IMR-90 (cell line): ENCODE results near the gene H6PD. TPM values are rescaled to one million over a fixed set of nuclear protein-coding genes. Genes with fewer than 3 reads are reported as not detected.

Experiments
- ATAC-seq: fragments of 200-7000 bp; cut with Tn5 transposase; 2 replicates; pipeline ENCODE4 v1.9.1; 2020; ENCODE audit warnings: low read depth, mild to moderate bottlenecking, moderate library complexity
- BruUV-seq: library from RNA; stranded (reverse); fragments of 400-500 nt; replicated peaks from 2 replicates; lab custom pipeline; 2021; lab: Mats Ljungman, UMichigan
- CTCF ChIA-PET: fragments of 300-600 bp; formaldehyde crosslinking; extraction: SDS; loops from one replicate; lab custom pipeline; 2021; ENCODE audit warnings: antibody characterized with exemption; lab: Yijun Ruan, JAX
- POLR2A ChIA-PET: fragments of 300-600 bp; sonication (Branson Sonifier 250); formaldehyde crosslinking; loops from one replicate; lab custom pipeline; 2022; ENCODE audit warnings: antibody characterized with exemption; ENCODE audit not compliant: unreplicated experiment; lab: Charles Lee
- DNase-seq: peaks from one replicate; pipeline ENCODE4 v3.0.0; 2013
- H2AFZ ChIP-seq: replicated peaks from 2 replicates; pipeline ENCODE3; 2013; ENCODE audit warnings: low read length, mild to moderate bottlenecking; ENCODE audit not compliant: poor library complexity
- H2AK5ac ChIP-seq: 2 replicates; pipeline ENCODE4 v1.6.1; 2013; ENCODE audit warnings: low read depth, low read length, inconsistent platforms
- H2AK9ac ChIP-seq: replicated peaks from 2 replicates; pipeline ENCODE3; 2013; ENCODE audit warnings: mild to moderate bottlenecking, low read depth, low read length, moderate library complexity; ENCODE audit not compliant: poor library complexity
- H2BK120ac ChIP-seq: 2 replicates; pipeline ENCODE4 v1.6.1; 2013; ENCODE audit warnings: low read depth, low read length, inconsistent platforms
- H2BK15ac ChIP-seq: 3 replicates; pipeline ENCODE4 v1.6.1; 2013; ENCODE audit warnings: low read depth, low read length, inconsistent platforms
- H2BK20ac ChIP-seq: 2 replicates; pipeline ENCODE4 v1.6.1; 2013; ENCODE audit warnings: low read depth, mild to moderate bottlenecking, inconsistent platforms, low read length, moderate library complexity
- H2BK5ac ChIP-seq: 2 replicates; pipeline ENCODE4 v1.6.1; 2013; ENCODE audit warnings: mild to moderate bottlenecking, low read depth, low read length, inconsistent platforms; ENCODE audit not compliant: poor library complexity, severe bottlenecking
- H3K14ac ChIP-seq: replicated peaks from 2 replicates; pipeline ENCODE4 v1.6.1; 2013; ENCODE audit warnings: low read depth, low read length, inconsistent platforms
- H3K18ac ChIP-seq: 2 replicates; pipeline ENCODE4 v1.6.1; 2013; ENCODE audit warnings: low read depth, low read length, control low read depth
- H3K23ac ChIP-seq: 2 replicates; pipeline ENCODE4 v1.6.1; 2013; ENCODE audit warnings: low read depth, low read length, inconsistent platforms
- H3K27ac ChIP-seq: 2 replicates; pipeline ENCODE4 v1.5.1; 2013; ENCODE audit warnings: mild to moderate bottlenecking, control low read depth, low read length; ENCODE audit not compliant: insufficient read depth
- H3K27me3 ChIP-seq: 2 replicates; pipeline ENCODE4 v1.6.1; 2013; ENCODE audit warnings: low read length; ENCODE audit not compliant: control insufficient read depth, insufficient read depth
- H3K36me3 ChIP-seq: 2 replicates; pipeline ENCODE4 v1.6.1; 2013; ENCODE audit warnings: low read length, mixed read lengths; ENCODE audit not compliant: control insufficient read depth, insufficient read depth
- H3K4ac ChIP-seq: 2 replicates; pipeline ENCODE4 v1.6.1; 2013; ENCODE audit warnings: low read depth, low read length, inconsistent platforms
- H3K4me1 ChIP-seq: 2 replicates; pipeline ENCODE4 v1.6.1; 2013; ENCODE audit warnings: low read length, mixed read lengths; ENCODE audit not compliant: control insufficient read depth, insufficient read depth
- H3K4me2 ChIP-seq: 2 replicates; pipeline ENCODE4 v1.6.1; 2013; ENCODE audit warnings: low read depth, mild to moderate bottlenecking, control low read depth, low read length, moderate library complexity
- H3K4me3 ChIP-seq: 2 replicates; pipeline ENCODE4 v1.5.1; 2013; ENCODE audit warnings: low read depth, mild to moderate bottlenecking, control low read depth, low read length, moderate library complexity; ENCODE audit not compliant: insufficient read depth
- H3K56ac ChIP-seq: 2 replicates; pipeline ENCODE4 v1.6.1; 2013; ENCODE audit warnings: low read length, inconsistent platforms; ENCODE audit not compliant: insufficient read depth; ENCODE audit errors: extremely low read depth
- H3K79me1 ChIP-seq, 2 experiments: 2 replicates each; pipeline ENCODE4 v1.6.1; 2013; ENCODE audit warnings: low read length in 2 of 2, inconsistent platforms in 1 of 2, low read depth in 1 of 2
- H3K9ac ChIP-seq: 2 replicates; pipeline ENCODE4 v1.6.1; 2013; ENCODE audit warnings: low read depth, low read length, control low read depth
- H3K9me1 ChIP-seq: 2 replicates; pipeline ENCODE4 v1.6.1; 2013; ENCODE audit warnings: low read length, inconsistent platforms; ENCODE audit not compliant: insufficient read depth
- H3K9me3 ChIP-seq: 2 replicates; pipeline ENCODE4 v1.6.1; 2013; ENCODE audit warnings: low read length; ENCODE audit not compliant: control insufficient read depth, insufficient read depth
- H4K20me1 ChIP-seq: 2 replicates; pipeline ENCODE4 v1.6.1; 2013; ENCODE audit warnings: low read length, inconsistent platforms; ENCODE audit not compliant: insufficient read depth
- H4K5ac ChIP-seq: 2 replicates; pipeline ENCODE4 v1.6.1; 2013; ENCODE audit warnings: mild to moderate bottlenecking, low read depth, low read length, control low read depth
- H4K8ac ChIP-seq, 2 experiments: 2 replicates each; pipeline ENCODE4 v1.6.1; 2013; ENCODE audit warnings: low read depth in 2 of 2, low read length in 2 of 2, control low read depth in 1 of 2, inconsistent platforms in 1 of 2
- H4K91ac ChIP-seq: 2 replicates; pipeline ENCODE4 v1.6.1; 2013; ENCODE audit warnings: low read depth, low read length, inconsistent platforms; ENCODE audit not compliant: insufficient read depth
- BHLHE40 ChIP-seq: fragments of 150-350 bp; IDR thresholded peaks from 2 replicates; pipeline ENCODE4 v1.6.1; 2016; ENCODE audit warnings: mild to moderate bottlenecking, low read depth, low read length
- CEBPB ChIP-seq: IDR thresholded peaks from 2 replicates; pipeline ENCODE4 v1.6.1; 2012; ENCODE audit warnings: low read depth, low read length, improper control_type of control experiment
- CHD1 ChIP-seq: IDR thresholded peaks from 2 replicates; pipeline ENCODE4 v1.6.1; 2012; ENCODE audit warnings: low read depth, low read length, improper control_type of control experiment
- FOS ChIP-seq: fragments of 150-350 bp; IDR thresholded peaks from 2 replicates; pipeline ENCODE4 v1.6.1; 2016; ENCODE audit warnings: low read depth, low read length
- MXI1 ChIP-seq: IDR thresholded peaks from 2 replicates; pipeline ENCODE4 v1.6.1; 2012; ENCODE audit warnings: low read depth, mild to moderate bottlenecking, low read length, moderate library complexity, borderline replicate concordance
- NFE2L2 ChIP-seq: fragments of 150-350 bp; IDR thresholded peaks from 2 replicates; pipeline ENCODE4 v1.6.1; 2016; ENCODE audit warnings: low read depth, mild to moderate bottlenecking, low read length
- POLR2A ChIP-seq: IDR thresholded peaks from 2 replicates; pipeline ENCODE4 v1.6.1; 2012; ENCODE audit warnings: mild to moderate bottlenecking, low read depth, low read length
- RAD21 ChIP-seq: IDR thresholded peaks from 2 replicates; pipeline ENCODE4 v1.6.1; 2012; ENCODE audit warnings: low read length, improper control_type of control experiment
- RCOR1 ChIP-seq: IDR thresholded peaks from 2 replicates; pipeline ENCODE4 v1.6.1; 2012; ENCODE audit warnings: mild to moderate bottlenecking, low read length, improper control_type of control experiment; ENCODE audit not compliant: insufficient replicate concordance
- RFX5 ChIP-seq: IDR thresholded peaks from 2 replicates; pipeline ENCODE4 v1.8.0; 2012; ENCODE audit warnings: low read depth, mild to moderate bottlenecking, low read length, moderate library complexity
- WGBS, 2 experiments: methylation state at CpG; one replicate each; pipeline versions ENCODE4 v1.1.5 to v1.1.7; 2013; ENCODE audit warnings: missing lambda C conversion rate in 2 of 2; ENCODE audit not compliant: insufficient read length in 1 of 2; ENCODE audit errors: extremely low coverage in 2 of 2; 5-methylcytosine and 5-hydroxymethylcytosine counted together
- dilution Hi-C: fragments of 300-500 bp; cut with HindIII; formaldehyde crosslinking; loops from one replicate; pipeline ENCODE4 v1.14.3; 2018; ENCODE audit warnings: low sequenced_read_pairs; ENCODE audit not compliant: unreplicated experiment
- in situ Hi-C: fragments of 300-500 bp; cut with MboI; formaldehyde crosslinking; loops from 3 replicates; pipeline ENCODE4 v1.14.3; 2019; ENCODE audit warnings: low sequenced_read_pairs, inconsistent platforms, mixed read lengths
- intact Hi-C: fragments of 100-400 bp; cut with micrococcal nuclease; formaldehyde crosslinking; loops from 2 replicates; pipeline ENCODE4 v1.10.0; 2022
- polyA plus RNA-seq, 3 experiments: library from polyadenylated mRNA; depleted of rRNA; stranded (reverse); fragments of >200 nt; gene quantifications; 2 replicates each; pipeline ENCODE4 v1.2.3, GENCODE V29; 2012; ENCODE audit warnings: low replicate concordance in 1 of 3
- total RNA-seq: library from RNA; depleted of rRNA; stranded (reverse); fragments of >200 nt; gene quantifications from 2 replicates; pipeline ENCODE4 v1.2.3, GENCODE V29; 2012
- TF ChIP-seq, protein P1 (sequence below): fragments of 150-350 bp; IDR thresholded peaks from 2 replicates; pipeline ENCODE4 v1.6.1; 2016; ENCODE audit warnings: low read depth, mild to moderate bottlenecking, low read length, moderate library complexity, borderline replicate concordance
- TF ChIP-seq, protein P2 (sequence below): fragments of 150-350 bp; IDR thresholded peaks from 2 replicates; pipeline ENCODE4 v1.6.1; 2017; ENCODE audit warnings: mild to moderate bottlenecking, antibody characterized with exemption, low read length, low read depth
- TF ChIP-seq, protein P3 (sequence below): conservative IDR thresholded peaks from 2 replicates; pipeline ENCODE4 v1.5.1; 2012; ENCODE audit warnings: mild to moderate bottlenecking, low read depth, low read length, improper control_type of control experiment

The H6PD gene
- total and polyA plus RNA-seq, 2 of the 4 experiments (the other 2 are of a cell fraction) = 9.3 to 22.1 TPM

DNA sequence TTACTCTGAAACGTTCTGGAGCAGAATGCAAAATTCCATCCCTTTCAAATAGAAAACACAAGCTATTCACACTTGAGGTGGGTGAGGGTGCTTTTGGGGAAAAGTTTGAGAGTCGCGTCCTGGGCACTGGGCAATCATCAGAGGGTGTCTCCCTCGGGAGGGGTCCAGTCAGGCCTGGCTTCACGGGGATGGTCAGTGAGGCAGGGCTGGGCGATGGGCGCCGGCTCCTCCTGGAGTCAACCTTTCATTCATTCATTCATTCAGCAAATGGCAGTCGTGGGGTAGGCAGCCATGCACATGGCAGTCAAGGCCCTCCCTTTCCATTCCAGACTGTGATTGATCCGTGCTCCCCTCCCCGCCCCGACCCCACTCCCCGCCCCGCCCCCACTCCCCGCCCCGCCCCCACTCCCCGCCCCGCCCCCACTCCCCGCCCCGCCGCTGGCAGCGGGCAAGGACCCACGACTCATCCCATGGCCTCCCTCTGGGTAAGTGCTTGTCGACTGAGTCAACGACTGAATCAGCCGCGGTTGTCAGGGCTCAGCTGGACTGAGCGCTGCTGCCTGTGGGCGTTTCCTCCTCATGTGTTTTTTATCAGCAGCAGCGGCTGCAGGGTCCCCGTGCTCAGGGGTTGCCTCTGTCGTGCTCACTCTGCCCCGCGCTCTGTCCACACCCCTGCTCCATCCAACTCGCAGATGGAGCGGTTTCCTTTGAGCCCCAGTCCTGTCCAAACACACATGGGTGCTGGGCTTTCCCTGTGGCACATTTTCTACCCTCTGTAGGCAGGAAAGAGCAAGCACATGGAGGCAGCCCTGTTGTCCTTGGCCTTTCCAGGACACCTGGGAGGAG, 45.7 kb downstream of the H6PD start:
- peak overlapping the region; percentile 96 for H3K4ac ChIP-seq
- H3K9me1 ChIP-seq = peaks cover 28% of the 10 kb centered on the region
- H3K23ac ChIP-seq = peak overlapping the region; percentile 87; the same call in 1 of the 2 replicates
- H3K27ac ChIP-seq = peak overlapping the region; percentile 14; the same call in 1 of the 2 replicates
- peak overlapping the region; percentile 83 for H3K14ac ChIP-seq
- no TSS peak for BruUV-seq
- in situ Hi-C loops (loop anchor here (10.0 kb wide), 1 partner anchor 175 kb away; no protein-coding TSS in a partner anchor), intact Hi-C loops (no loop called here), dilution Hi-C loops (no loop called here)
- peak overlapping the region; percentile 35 for H3K4me2 ChIP-seq
- peaks cover 41% of the 10 kb centered on the region for H3K4me1 ChIP-seq
- H2BK20ac ChIP-seq = peak overlapping the region; percentile 95
- peak overlapping the region; percentile 86; the same call in 2 of the 3 replicates for H2BK15ac ChIP-seq
- peak overlapping the region; percentile 77 for H2BK5ac ChIP-seq
- 9% methylated on average over 16 of the region's 36 CpGs; no CpG with 5 or more reads in 1 of the 2 experiments for WGBS, 2 experiments
- peaks cover 0 to 7% of the 10 kb centered on the region in 2 experiments; a peak in 2 of 4 replicates for H3K79me1 ChIP-seq
- peak overlapping the region; percentile 7 to 86 for H4K8ac ChIP-seq
- CTCF ChIA-PET = interaction anchor here (1.1 to 1.7 kb wide), 2 partner anchors 9 to 13 kb away, joined by 3 to 6 read pairs; no protein-coding TSS in a partner anchor
- H3K9me3 ChIP-seq = no peaks in the 10 kb centered on the region
- DNase-seq = peak; percentile 93
- peak overlapping the region; percentile 24; the same call in 1 of the 2 replicates for H3K56ac ChIP-seq
- peak; percentile 90 for ATAC-seq
- H3K9ac ChIP-seq = 0 out of 2 replicates have a peak overlapping the region, but pooled peaks have one; percentile 21
- H2AK5ac ChIP-seq = peak overlapping the region; percentile 95
- H3K36me3 ChIP-seq = no peaks in the 10 kb centered on the region
- POLR2A ChIA-PET = no interaction called here
- no peak overlapping the region for H3K4me3 ChIP-seq
- H2AFZ ChIP-seq = peak overlapping the region; percentile 93
- H2BK120ac ChIP-seq = peak overlapping the region; percentile 98
- peak overlapping the region; percentile 19 for H4K5ac ChIP-seq
- peak overlapping the region; percentile 66 for H3K18ac ChIP-seq
- peak overlapping the region; percentile 95 for H2AK9ac ChIP-seq
- no peaks in the 10 kb centered on the region; the same call in 1 of the 2 replicates for H4K20me1 ChIP-seq
- peak overlapping the region; percentile 92 for H4K91ac ChIP-seq
- H3K27me3 ChIP-seq = no peaks in the 10 kb centered on the region
- TF ChIP-seq, protein P1, sequence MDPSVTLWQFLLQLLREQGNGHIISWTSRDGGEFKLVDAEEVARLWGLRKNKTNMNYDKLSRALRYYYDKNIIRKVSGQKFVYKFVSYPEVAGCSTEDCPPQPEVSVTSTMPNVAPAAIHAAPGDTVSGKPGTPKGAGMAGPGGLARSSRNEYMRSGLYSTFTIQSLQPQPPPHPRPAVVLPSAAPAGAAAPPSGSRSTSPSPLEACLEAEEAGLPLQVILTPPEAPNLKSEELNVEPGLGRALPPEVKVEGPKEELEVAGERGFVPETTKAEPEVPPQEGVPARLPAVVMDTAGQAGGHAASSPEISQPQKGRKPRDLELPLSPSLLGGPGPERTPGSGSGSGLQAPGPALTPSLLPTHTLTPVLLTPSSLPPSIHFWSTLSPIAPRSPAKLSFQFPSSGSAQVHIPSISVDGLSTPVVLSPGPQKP = no peak
- TF ChIP-seq, protein P2, sequence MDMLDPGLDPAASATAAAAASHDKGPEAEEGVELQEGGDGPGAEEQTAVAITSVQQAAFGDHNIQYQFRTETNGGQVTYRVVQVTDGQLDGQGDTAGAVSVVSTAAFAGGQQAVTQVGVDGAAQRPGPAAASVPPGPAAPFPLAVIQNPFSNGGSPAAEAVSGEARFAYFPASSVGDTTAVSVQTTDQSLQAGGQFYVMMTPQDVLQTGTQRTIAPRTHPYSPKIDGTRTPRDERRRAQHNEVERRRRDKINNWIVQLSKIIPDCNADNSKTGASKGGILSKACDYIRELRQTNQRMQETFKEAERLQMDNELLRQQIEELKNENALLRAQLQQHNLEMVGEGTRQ = no peak
- TF ChIP-seq NFE2L2 (no peak), FOS (peak; percentile 76), RFX5 (no peak), CHD1 (no peak), POLR2A (no peak), MXI1 (peak; percentile 87), CEBPB (no peak), BHLHE40 (peak; percentile 55), RAD21 (peak; percentile 8; the same call in 1 of the 2 replicates), RCOR1 (peak; percentile 71)
- TF ChIP-seq, protein P3, sequence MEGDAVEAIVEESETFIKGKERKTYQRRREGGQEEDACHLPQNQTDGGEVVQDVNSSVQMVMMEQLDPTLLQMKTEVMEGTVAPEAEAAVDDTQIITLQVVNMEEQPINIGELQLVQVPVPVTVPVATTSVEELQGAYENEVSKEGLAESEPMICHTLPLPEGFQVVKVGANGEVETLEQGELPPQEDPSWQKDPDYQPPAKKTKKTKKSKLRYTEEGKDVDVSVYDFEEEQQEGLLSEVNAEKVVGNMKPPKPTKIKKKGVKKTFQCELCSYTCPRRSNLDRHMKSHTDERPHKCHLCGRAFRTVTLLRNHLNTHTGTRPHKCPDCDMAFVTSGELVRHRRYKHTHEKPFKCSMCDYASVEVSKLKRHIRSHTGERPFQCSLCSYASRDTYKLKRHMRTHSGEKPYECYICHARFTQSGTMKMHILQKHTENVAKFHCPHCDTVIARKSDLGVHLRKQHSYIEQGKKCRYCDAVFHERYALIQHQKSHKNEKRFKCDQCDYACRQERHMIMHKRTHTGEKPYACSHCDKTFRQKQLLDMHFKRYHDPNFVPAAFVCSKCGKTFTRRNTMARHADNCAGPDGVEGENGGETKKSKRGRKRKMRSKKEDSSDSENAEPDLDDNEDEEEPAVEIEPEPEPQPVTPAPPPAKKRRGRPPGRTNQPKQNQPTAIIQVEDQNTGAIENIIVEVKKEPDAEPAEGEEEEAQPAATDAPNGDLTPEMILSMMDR = no peak
